Upper lobe of right lung (tissue), 1 donor: ENCODE data around the gene SERGEF. TPM values are rescaled to one million over a fixed set of nuclear protein-coding genes. Genes with fewer than 3 reads are reported as not detected.

Experiments
- ATAC-seq: fragments of 200-7000 bp; cut with Tn5 transposase; one replicate; pipeline ENCODE4 v1.9.1; 2020; ENCODE audit warnings: mild to moderate bottlenecking, moderate library complexity
- DNase-seq: peaks from one replicate; pipeline ENCODE4 v3.0.0-alpha.2; 2020
- H3K27ac ChIP-seq: fragments of 200-600 bp; one replicate; pipeline ENCODE4 v1.8.0; 2022
- H3K27me3 ChIP-seq: fragments of 200-600 bp; one replicate; pipeline ENCODE4 v1.8.0; 2022; ENCODE audit warnings: mild to moderate bottlenecking
- H3K36me3 ChIP-seq: fragments of 200-600 bp; one replicate; pipeline ENCODE4 v1.8.0; 2022
- H3K4me1 ChIP-seq: fragments of 200-600 bp; one replicate; pipeline ENCODE4 v1.8.0; 2022
- H3K4me3 ChIP-seq: fragments of 200-600 bp; one replicate; pipeline ENCODE4 v1.8.0; 2022; ENCODE audit warnings: mild to moderate bottlenecking
- H3K9me3 ChIP-seq: fragments of 200-600 bp; one replicate; pipeline ENCODE4 v1.8.0; 2022
- CTCF ChIP-seq: fragments of 200-600 bp; IDR thresholded peaks from one replicate; pipeline ENCODE4 v1.8.0; 2022; ENCODE audit warnings: antibody characterized with exemption
- intact Hi-C: fragments of 100-400 bp; cut with DNase I; formaldehyde crosslinking; loops from one replicate; pipeline ENCODE4 v1.11.0; 2022
- total RNA-seq: library from RNA; stranded (reverse); fragmentation: NEBNext Ultra II Directional; extraction: Animal tissue kit (Norgen Biotek cat#: 25700); gene quantifications from one replicate; pipeline ENCODE4 v1.2.1, GENCODE V29; 2021
- donor health status: DM: no; HTN: yes; CAD: no; lungs with severe emphysema.

The SERGEF gene
- total RNA-seq, 1 donor from 2014 or later: 37.6 TPM

- H3K27me3 ChIP-seq: no peaks in the 10 kb centered on the region
- DNase-seq: no peak
- no peak for ATAC-seq
- H3K9me3 ChIP-seq: no peaks in the 10 kb centered on the region
- intact Hi-C loops: no loop called here
- H3K27ac ChIP-seq: no peak overlapping the region
- H3K4me1 ChIP-seq: no peaks in the 10 kb centered on the region
- TF ChIP-seq CTCF: no peak
- H3K4me3 ChIP-seq: no peak overlapping the region
- no peaks in the 10 kb centered on the region for H3K36me3 ChIP-seq
These were observed 81.3 kb downstream of the SERGEF start for GRCh38 chr11:17931595-17931994.

GRCh38 chr11:17930544-17931125 lies 82.2 kb downstream of the SERGEF start:
- intact Hi-C loops: no loop called here
- H3K4me3 ChIP-seq: no peak overlapping the region
- no peak for DNase-seq
- no peaks in the 10 kb centered on the region for H3K36me3 ChIP-seq
- TF ChIP-seq CTCF: no peak
- no peaks in the 10 kb centered on the region for H3K9me3 ChIP-seq
- H3K4me1 ChIP-seq: no peaks in the 10 kb centered on the region
- H3K27me3 ChIP-seq: no peaks in the 10 kb centered on the region
- H3K27ac ChIP-seq: no peak overlapping the region
- ATAC-seq: no peak

- Histone ChIP-seq H3K4me1 (no peaks in the 10 kb centered on the region), H3K4me3 (no peak overlapping the region), H3K27me3 (no peaks in the 10 kb centered on the region), H3K36me3 (no peaks in the 10 kb centered on the region), H3K27ac (no peak overlapping the region), H3K9me3 (no peaks in the 10 kb centered on the region)
- TF ChIP-seq CTCF: no peak
- DNase-seq: no peak
- no peak for ATAC-seq
- intact Hi-C loops: no loop called here
These were observed 83.7 kb downstream of the SERGEF start for GRCh38 chr11:17929171-17929570.

- intact Hi-C loops: no loop called here
- Histone ChIP-seq H3K9me3 (no peaks in the 10 kb centered on the region), H3K4me1 (no peaks in the 10 kb centered on the region)
These were observed 85.0 kb downstream of the SERGEF start for GRCh38 chr11:17927681-17928343.

GRCh38 chr11:17927041-17927440 lies 85.8 kb downstream of the SERGEF start:
- Histone ChIP-seq H3K27ac (no peak overlapping the region), H3K4me1 (peaks cover 3% of the 10 kb centered on the region), H3K36me3 (no peaks in the 10 kb centered on the region), H3K4me3 (no peak overlapping the region), H3K9me3 (no peaks in the 10 kb centered on the region), H3K27me3 (no peaks in the 10 kb centered on the region)
- intact Hi-C loops: no loop called here
- no peak for TF ChIP-seq CTCF
- no peak for DNase-seq
- ATAC-seq: no peak

More at GRCh38 chr11:17927681-17928343, 85.0 kb downstream of the SERGEF start:
- Histone ChIP-seq H3K27me3 (no peaks in the 10 kb centered on the region), H3K27ac (no peak overlapping the region), H3K4me3 (no peak overlapping the region), H3K36me3 (no peaks in the 10 kb centered on the region)
- TF ChIP-seq CTCF: no peak
- DNase-seq (no peak), ATAC-seq (no peak)
